OCI-LY7 (cell line): Measurements from ENCODE around the gene DHX38.

Source experiments
- CTCF ChIP-seq: fragments of 200-600 bp; sonication (generic); conservative IDR thresholded peaks from 2 replicates; pipeline ENCODE4 v1.5.1; 2014; ENCODE audit warnings: mild to moderate bottlenecking, antibody characterized with exemption, low read length, moderate library complexity, mixed read lengths
- EZH2phosphoT487 ChIP-seq: fragments of 200-600 bp; sonication (generic); IDR thresholded peaks from 2 replicates; pipeline ENCODE4 v1.6.1; 2018; ENCODE audit warnings: low read depth, borderline replicate concordance, mild to moderate bottlenecking, mixed run types, antibody characterized with exemption, low read length, moderate library complexity, mixed read lengths

DNA sequence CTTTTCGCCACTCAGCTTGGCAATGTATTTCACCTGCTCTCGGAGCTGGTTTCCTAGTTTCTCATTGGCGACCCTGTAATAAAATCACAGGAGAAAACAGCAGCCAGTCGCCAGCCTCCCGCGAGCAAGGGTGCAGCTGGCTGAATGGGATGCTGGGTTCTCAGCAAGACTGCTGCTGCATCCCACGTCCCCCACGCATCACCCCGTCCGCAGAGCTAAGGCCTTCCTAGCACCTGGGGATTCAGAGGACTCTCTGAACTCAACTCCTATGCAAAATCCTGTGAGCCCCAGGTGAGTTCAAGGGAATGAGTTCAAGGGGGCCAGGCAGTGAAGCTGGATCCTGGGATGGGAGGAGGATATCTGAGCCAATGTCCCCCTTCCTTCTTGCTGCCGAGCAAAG lies 29.3 kb downstream of the DHX38 start:
- TF ChIP-seq CTCF (no peak), EZH2phosphoT487 (no peak)
